Measurements from ENCODE around the gene GAGE10.
"Not testable (repeated sequence)": the region's sequence is repeated elsewhere in the genome, so short reads cannot be mapped to it uniquely, and the experiment has no call there.

- TF ChIP-seq CTCF, POLR2A (IDR thresholded peaks at IDR 0.05): not testable (repeated sequence)
Measured at GRCh38 chrX:49331282-49331681, 27.8 kb downstream of the GAGE10 start, which contains the start of gene GAGE13.

Measured in heart left ventricle (tissue), 13 donors.